H9 (cell line): ENCODE measurements around the gene VDAC1. TPM values are rescaled to one million over a fixed set of nuclear protein-coding genes. Genes with fewer than 3 reads are reported as not detected.

Experiments
- DNase-seq: peaks from one replicate; pipeline ENCODE4 v3.0.0-alpha.2; 2017
- H2AFZ ChIP-seq: one replicate; pipeline ENCODE4 v1.6.1; 2013; ENCODE audit warnings: mild to moderate bottlenecking, low read length, control low read depth, moderate library complexity
- H2AK5ac ChIP-seq: 2 replicates; pipeline ENCODE4 v1.6.1; 2013; ENCODE audit warnings: low read length, control low read depth, mixed read lengths; ENCODE audit not compliant: insufficient read length
- H2BK120ac ChIP-seq: one replicate; pipeline ENCODE4 v1.6.1; 2013; ENCODE audit warnings: low read depth, mild to moderate bottlenecking, low read length, control low read depth, inconsistent platforms; ENCODE audit not compliant: poor library complexity, severe bottlenecking
- H2BK12ac ChIP-seq: 2 replicates; pipeline ENCODE4 v1.6.1; 2013; ENCODE audit warnings: low read length, control low read depth, mixed read lengths, low read depth; ENCODE audit not compliant: insufficient read length
- H2BK15ac ChIP-seq: 2 replicates; pipeline ENCODE4 v1.6.1; 2013; ENCODE audit warnings: low read depth, low read length, control low read depth
- H2BK20ac ChIP-seq: one replicate; pipeline ENCODE4 v1.6.1; 2013; ENCODE audit warnings: low read depth, mild to moderate bottlenecking, low read length, control low read depth, inconsistent platforms; ENCODE audit not compliant: poor library complexity, severe bottlenecking
- H2BK5ac ChIP-seq: 2 replicates; pipeline ENCODE4 v1.6.1; 2013; ENCODE audit warnings: low read length, control low read depth, mixed read lengths; ENCODE audit not compliant: insufficient read length
- H3K14ac ChIP-seq: 2 replicates; pipeline ENCODE4 v1.6.1; 2013; ENCODE audit warnings: low read length, control low read depth; ENCODE audit not compliant: insufficient read depth
- H3K18ac ChIP-seq: 2 replicates; pipeline ENCODE4 v1.6.1; 2013; ENCODE audit warnings: low read depth, mild to moderate bottlenecking, mixed read lengths, low read length, control low read depth; ENCODE audit not compliant: insufficient read length
- H3K23ac ChIP-seq: 2 replicates; pipeline ENCODE4 v1.6.1; 2013; ENCODE audit warnings: low read length, control low read depth, mixed read lengths, low read depth; ENCODE audit not compliant: insufficient read length
- H3K23me2 ChIP-seq: 2 replicates; pipeline ENCODE4 v1.6.1; 2013; ENCODE audit warnings: low read depth, mild to moderate bottlenecking, mixed read lengths, low read length, control low read depth; ENCODE audit not compliant: insufficient read length, poor library complexity, severe bottlenecking
- H3K27ac ChIP-seq: 2 replicates; pipeline ENCODE4 v1.5.1; 2013; ENCODE audit warnings: low read length, control low read depth, mixed read lengths, low read depth; ENCODE audit not compliant: insufficient read length
- H3K27me3 ChIP-seq: 2 replicates; pipeline ENCODE4 v1.6.1; 2013; ENCODE audit warnings: low read length, control low read depth, inconsistent platforms; ENCODE audit not compliant: insufficient read depth
- H3K4ac ChIP-seq: 2 replicates; pipeline ENCODE4 v1.6.1; 2013; ENCODE audit warnings: low read depth, mild to moderate bottlenecking, control low read depth, inconsistent platforms, low read length, moderate library complexity
- H3K4me1 ChIP-seq: 2 replicates; pipeline ENCODE4 v1.6.1; 2013; ENCODE audit warnings: low read length, control low read depth, inconsistent platforms; ENCODE audit not compliant: insufficient read depth
- H3K4me2 ChIP-seq: 2 replicates; pipeline ENCODE4 v1.6.1; 2013; ENCODE audit warnings: low read length, control low read depth, mixed read lengths; ENCODE audit not compliant: insufficient read length, insufficient read depth
- H3K56ac ChIP-seq: 2 replicates; pipeline ENCODE4 v1.6.1; 2013; ENCODE audit warnings: low read depth, mild to moderate bottlenecking, mixed read lengths, low read length, control low read depth; ENCODE audit not compliant: insufficient read length
- H3K79me1 ChIP-seq: 2 replicates; pipeline ENCODE4 v1.6.1; 2013; ENCODE audit warnings: low read depth, mild to moderate bottlenecking, moderate library complexity, low read length, control low read depth, inconsistent platforms; ENCODE audit not compliant: insufficient read depth, poor library complexity, severe bottlenecking
- H3K79me2 ChIP-seq: 2 replicates; pipeline ENCODE4 v1.6.1; 2013; ENCODE audit warnings: low read length, control low read depth, inconsistent platforms; ENCODE audit not compliant: insufficient read depth
- H3K9ac ChIP-seq: 2 replicates; pipeline ENCODE4 v1.6.1; 2013; ENCODE audit warnings: low read length, control low read depth, mixed read lengths; ENCODE audit not compliant: insufficient read length; ENCODE audit errors: extremely low read depth
- H3K9me3 ChIP-seq: one replicate; pipeline ENCODE4 v1.6.1; 2013; ENCODE audit warnings: low read depth, low read length, inconsistent platforms; ENCODE audit not compliant: control insufficient read depth
- H3T11ph ChIP-seq: one replicate; pipeline ENCODE4 v1.6.1; 2013; ENCODE audit warnings: mild to moderate bottlenecking, low read length, control low read depth, inconsistent platforms
- H4K20me1 ChIP-seq: one replicate; pipeline ENCODE4 v1.6.1; 2013; ENCODE audit not compliant: control insufficient read depth, insufficient read length, insufficient read depth
- H4K5ac ChIP-seq: 2 replicates; pipeline ENCODE4 v1.6.1; 2013; ENCODE audit warnings: low read depth, mild to moderate bottlenecking, mixed read lengths, low read length, control low read depth; ENCODE audit not compliant: insufficient read length
- H4K8ac ChIP-seq: replicated peaks from 2 replicates; pipeline ENCODE4 v1.6.1; 2013; ENCODE audit warnings: low read length, control low read depth, mixed read lengths, low read depth; ENCODE audit not compliant: insufficient read length
- H4K91ac ChIP-seq: 2 replicates; pipeline ENCODE4 v1.6.1; 2013; ENCODE audit warnings: low read depth, mild to moderate bottlenecking, moderate library complexity, mixed read lengths, low read length, control low read depth; ENCODE audit not compliant: insufficient read length
- H3K27ac Mint-ChIP-seq, 3 experiments: 2 replicates in 2 of 3; 3 replicates in 1 of 3; pipeline ENCODE4 v1.8.0; 2020 to 2021; ENCODE audit warnings: mixed read lengths in 3 of 3, mild to moderate bottlenecking in 1 of 3, moderate library complexity in 1 of 3
- H3K27me3 Mint-ChIP-seq: 2 replicates; pipeline ENCODE4 v1.8.0; 2021; ENCODE audit warnings: low read depth, mild to moderate bottlenecking, moderate library complexity, mixed read lengths
- H3K36me3 Mint-ChIP-seq, 3 experiments: 2 replicates in 2 of 3; 3 replicates in 1 of 3; pipeline ENCODE4 v1.8.0; 2020 to 2021; ENCODE audit warnings: low read depth in 3 of 3, mixed read lengths in 3 of 3; ENCODE audit not compliant: insufficient read depth in 1 of 3
- H3K4me1 Mint-ChIP-seq, 2 experiments: 2 replicates each; pipeline ENCODE4 v1.8.0; 2020; ENCODE audit warnings: mixed read lengths in 2 of 2
- H3K4me3 Mint-ChIP-seq, 2 experiments: 2 replicates in 1 of 2; 3 replicates in 1 of 2; pipeline ENCODE4 v1.8.0; 2020 to 2021; ENCODE audit warnings: mild to moderate bottlenecking in 2 of 2, mixed read lengths in 2 of 2, moderate library complexity in 1 of 2
- H3K9me3 Mint-ChIP-seq, 2 experiments: 2 replicates in 1 of 2; 3 replicates in 1 of 2; pipeline ENCODE4 v1.8.0; 2020; ENCODE audit warnings: mild to moderate bottlenecking in 2 of 2, mixed read lengths in 2 of 2, moderate library complexity in 1 of 2
- WGBS: extraction: QIAGEN DNeasy Blood & Tissue Kit; methylation state at CpG from one replicate; pipeline ENCODE4 v1.1.7; 2013; ENCODE audit warnings: missing lambda C conversion rate, low lambda C conversion rate, mixed read lengths; ENCODE audit not compliant: insufficient read length; ENCODE audit errors: extremely low coverage; 5-methylcytosine and 5-hydroxymethylcytosine counted together
- total RNA-seq: library from RNA; stranded (reverse); gene quantifications from 2 replicates; pipeline ENCODE4 v1.2.1, GENCODE V29; 2021
- TF ChIP-seq, protein P1 (sequence below): fragments of 200-600 bp; sonication (generic); conservative IDR thresholded peaks from 3 replicates; pipeline ENCODE4 v1.8.0; 2021; ENCODE audit warnings: antibody characterized with exemption, mild to moderate bottlenecking

VDAC1 gene
- total RNA-seq, 1 experiment from 2014 or later: 208 TPM

DNA sequence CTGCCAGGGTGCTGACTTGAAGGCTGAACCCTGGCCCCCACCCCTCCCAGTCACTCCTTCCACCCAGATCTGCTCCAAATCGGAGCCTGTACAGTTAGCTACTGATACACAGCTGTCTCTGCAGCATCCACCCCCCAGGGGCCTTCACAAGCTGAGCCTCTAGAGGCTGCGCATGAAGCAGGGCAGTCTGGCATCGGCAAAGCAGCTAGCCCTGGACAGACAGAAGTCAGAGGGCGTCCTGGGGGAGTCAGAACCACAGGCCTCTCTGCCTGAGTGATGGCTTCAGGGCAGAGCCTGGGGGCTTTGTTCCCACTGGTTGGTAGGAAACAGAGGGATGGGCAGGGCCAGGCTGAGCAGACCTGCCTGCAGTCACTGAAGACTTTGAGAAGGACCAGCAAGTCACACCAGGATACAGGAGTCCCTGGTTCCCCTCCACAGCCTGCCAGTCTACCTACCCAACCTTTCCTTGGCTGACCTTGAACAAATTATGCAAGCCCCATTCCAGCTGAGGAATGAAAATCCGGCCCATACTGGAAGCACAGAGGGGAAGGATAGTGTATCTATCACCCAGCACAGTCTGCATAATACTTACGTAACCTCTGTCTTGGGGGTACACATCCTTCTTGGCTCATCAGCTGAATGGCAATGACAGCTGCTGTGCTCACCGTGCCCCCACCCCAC is 8.8 kb downstream of the VDAC1 start:
- Histone ChIP-seq H2AK5ac (no peak overlapping the region), H3K23me2 (no peaks in the 10 kb centered on the region), H3K23ac (no peak overlapping the region), H3K56ac (no peak overlapping the region), H3K4ac (no peak overlapping the region), H4K5ac (no peak overlapping the region), H2BK20ac (no peak overlapping the region), H2AFZ (no peak overlapping the region), H3K18ac (no peak overlapping the region), H2BK12ac (no peak overlapping the region), H3K27ac (no peak overlapping the region), H4K91ac (no peak overlapping the region), H2BK15ac (no peak overlapping the region), H3K14ac (no peak overlapping the region; the same call in 1 of the 2 replicates), H3K79me2 (peaks cover 74% of the 10 kb centered on the region), H4K8ac (no peak overlapping the region), H3K4me2 (no peak overlapping the region), H3K9ac (no peak overlapping the region), H2BK5ac (no peak overlapping the region), H3K4me1 (peaks cover 6% of the 10 kb centered on the region; the same call in 1 of the 2 replicates), H3K79me1 (peaks cover 16% of the 10 kb centered on the region), H4K20me1 (peaks cover 5% of the 10 kb centered on the region), H3K9me3 (no peaks in the 10 kb centered on the region), H2BK120ac (no peak overlapping the region), H3K27me3 (no peaks in the 10 kb centered on the region), H3T11ph (no peak overlapping the region)
- Mint-ChIP-seq H3K9me3 (no peaks in the 10 kb centered on the region; a peak in 1 of 5 replicates), H3K36me3 (peaks cover 2 to 8% (median 8%) of the 10 kb centered on the region in 3 experiments; a peak in 6 of 7 replicates), H3K4me1 (peaks cover 37 to 44% of the 10 kb centered on the region in 2 experiments), H3K27ac (0 out of 7 replicates have a peak overlapping the region, but pooled peaks of 1 of the 3 experiments have one; percentile 33), H3K27me3 (no peaks in the 10 kb centered on the region), H3K4me3 (no peak overlapping the region)
- no peak for DNase-seq
- TF ChIP-seq, protein P1, sequence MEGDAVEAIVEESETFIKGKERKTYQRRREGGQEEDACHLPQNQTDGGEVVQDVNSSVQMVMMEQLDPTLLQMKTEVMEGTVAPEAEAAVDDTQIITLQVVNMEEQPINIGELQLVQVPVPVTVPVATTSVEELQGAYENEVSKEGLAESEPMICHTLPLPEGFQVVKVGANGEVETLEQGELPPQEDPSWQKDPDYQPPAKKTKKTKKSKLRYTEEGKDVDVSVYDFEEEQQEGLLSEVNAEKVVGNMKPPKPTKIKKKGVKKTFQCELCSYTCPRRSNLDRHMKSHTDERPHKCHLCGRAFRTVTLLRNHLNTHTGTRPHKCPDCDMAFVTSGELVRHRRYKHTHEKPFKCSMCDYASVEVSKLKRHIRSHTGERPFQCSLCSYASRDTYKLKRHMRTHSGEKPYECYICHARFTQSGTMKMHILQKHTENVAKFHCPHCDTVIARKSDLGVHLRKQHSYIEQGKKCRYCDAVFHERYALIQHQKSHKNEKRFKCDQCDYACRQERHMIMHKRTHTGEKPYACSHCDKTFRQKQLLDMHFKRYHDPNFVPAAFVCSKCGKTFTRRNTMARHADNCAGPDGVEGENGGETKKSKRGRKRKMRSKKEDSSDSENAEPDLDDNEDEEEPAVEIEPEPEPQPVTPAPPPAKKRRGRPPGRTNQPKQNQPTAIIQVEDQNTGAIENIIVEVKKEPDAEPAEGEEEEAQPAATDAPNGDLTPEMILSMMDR: no peak
- no CpG with 5 or more reads among the region's 7 CpGs for WGBS
